LNCAP (cell line): ENCODE data around the gene MYL2.

Experiments used
- TF ChIP-seq, protein P1 (sequence below): fragments of 450-650 bp; IDR thresholded peaks from 2 replicates; pipeline ENCODE4 v1.5.1; 2017; ENCODE audit warnings: mild to moderate bottlenecking

MYL2 gene

DNA sequence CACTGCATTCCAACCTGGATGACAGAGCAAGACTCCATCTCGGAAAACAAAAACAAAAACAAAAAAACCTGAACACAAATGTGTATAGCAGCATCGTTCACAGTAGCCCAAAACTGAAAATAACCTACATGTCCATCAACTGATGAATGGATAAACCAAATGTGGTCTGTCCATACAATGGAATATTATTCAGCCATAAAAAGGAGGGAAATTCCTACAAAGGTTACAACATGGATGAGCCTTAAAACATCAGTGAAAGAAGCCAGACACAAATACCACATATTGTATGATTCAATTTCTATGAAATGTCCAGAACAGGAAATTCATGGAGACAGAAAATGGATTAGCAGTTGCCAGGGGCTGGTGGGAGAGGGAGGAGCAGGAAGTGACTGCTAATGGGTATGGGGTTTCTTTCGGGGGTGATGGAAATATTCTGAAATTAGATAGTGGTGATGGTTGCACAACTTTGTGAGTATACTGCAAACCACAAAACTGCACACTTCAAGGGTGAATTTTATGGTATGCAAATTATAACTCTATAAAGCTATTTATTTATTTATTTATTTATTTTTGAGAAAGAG, 4.0 kb downstream of the MYL2 start:
- TF ChIP-seq, protein P1, sequence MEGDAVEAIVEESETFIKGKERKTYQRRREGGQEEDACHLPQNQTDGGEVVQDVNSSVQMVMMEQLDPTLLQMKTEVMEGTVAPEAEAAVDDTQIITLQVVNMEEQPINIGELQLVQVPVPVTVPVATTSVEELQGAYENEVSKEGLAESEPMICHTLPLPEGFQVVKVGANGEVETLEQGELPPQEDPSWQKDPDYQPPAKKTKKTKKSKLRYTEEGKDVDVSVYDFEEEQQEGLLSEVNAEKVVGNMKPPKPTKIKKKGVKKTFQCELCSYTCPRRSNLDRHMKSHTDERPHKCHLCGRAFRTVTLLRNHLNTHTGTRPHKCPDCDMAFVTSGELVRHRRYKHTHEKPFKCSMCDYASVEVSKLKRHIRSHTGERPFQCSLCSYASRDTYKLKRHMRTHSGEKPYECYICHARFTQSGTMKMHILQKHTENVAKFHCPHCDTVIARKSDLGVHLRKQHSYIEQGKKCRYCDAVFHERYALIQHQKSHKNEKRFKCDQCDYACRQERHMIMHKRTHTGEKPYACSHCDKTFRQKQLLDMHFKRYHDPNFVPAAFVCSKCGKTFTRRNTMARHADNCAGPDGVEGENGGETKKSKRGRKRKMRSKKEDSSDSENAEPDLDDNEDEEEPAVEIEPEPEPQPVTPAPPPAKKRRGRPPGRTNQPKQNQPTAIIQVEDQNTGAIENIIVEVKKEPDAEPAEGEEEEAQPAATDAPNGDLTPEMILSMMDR: no peak

DNA sequence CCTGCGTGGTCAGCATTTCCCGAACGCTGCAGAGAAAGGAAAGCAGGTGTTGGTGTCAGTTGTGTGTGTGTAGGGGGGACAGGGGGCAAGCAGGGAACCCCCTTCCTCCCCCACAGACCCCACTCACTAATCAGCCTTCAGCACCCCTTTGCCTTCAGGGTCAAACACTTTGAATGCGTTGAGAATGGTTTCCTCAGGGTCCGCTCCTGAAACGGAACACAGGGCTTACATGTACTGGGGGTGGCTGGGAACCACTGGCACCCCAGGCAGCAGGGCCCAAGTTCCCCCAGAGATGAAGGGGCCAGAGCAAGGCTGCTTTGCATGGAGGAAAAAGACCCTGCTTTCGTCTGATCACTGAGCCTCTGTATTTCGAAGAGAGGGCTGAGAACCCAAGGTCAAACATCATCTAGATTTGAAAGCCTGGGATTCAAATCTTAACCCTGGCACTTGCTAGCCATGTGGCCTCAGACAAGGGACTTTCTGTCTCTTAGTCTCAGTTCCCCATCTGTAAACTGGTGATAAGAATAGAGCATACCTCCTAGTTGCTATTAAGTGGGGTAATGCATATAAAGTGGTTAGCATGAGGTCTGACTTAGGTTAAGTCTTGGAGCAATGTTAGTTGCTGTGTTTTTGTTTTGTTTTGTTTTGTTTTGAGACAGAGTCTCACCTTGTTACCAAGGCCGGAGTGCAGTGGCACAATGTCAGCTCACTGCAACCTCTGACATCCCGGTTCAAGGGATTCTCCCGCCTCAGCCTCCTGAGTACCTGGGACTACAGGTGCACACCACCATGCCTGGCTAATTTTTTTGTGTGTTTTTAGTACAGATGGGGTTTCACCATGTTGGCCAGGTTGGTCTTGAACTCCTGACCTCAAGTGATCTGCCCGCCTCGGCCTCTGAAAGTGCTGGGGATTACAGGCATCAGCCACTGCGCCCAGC, 7.0 kb downstream of the MYL2 start:
- TF ChIP-seq, protein P1: no peak

DNA sequence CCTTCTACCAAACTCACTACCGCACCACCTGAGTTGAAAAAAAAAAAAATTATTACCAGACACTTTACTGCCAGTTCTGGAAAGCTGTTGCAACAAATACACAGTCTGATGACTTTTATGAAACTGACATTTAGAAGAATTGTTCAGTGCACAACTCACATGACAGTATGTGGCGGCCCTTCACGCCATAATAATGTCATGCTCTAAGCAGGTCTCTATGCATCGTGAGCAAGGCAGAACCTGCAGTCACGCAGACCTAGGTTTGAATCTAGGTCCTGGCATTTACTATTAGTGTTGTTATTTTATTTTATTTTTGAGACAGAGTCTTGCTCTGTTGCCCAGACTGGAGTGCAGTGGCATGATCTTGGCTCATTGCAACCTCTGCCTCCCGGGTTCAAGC, 8.1 kb downstream of the MYL2 start:
- TF ChIP-seq, protein P1: no peak

DNA sequence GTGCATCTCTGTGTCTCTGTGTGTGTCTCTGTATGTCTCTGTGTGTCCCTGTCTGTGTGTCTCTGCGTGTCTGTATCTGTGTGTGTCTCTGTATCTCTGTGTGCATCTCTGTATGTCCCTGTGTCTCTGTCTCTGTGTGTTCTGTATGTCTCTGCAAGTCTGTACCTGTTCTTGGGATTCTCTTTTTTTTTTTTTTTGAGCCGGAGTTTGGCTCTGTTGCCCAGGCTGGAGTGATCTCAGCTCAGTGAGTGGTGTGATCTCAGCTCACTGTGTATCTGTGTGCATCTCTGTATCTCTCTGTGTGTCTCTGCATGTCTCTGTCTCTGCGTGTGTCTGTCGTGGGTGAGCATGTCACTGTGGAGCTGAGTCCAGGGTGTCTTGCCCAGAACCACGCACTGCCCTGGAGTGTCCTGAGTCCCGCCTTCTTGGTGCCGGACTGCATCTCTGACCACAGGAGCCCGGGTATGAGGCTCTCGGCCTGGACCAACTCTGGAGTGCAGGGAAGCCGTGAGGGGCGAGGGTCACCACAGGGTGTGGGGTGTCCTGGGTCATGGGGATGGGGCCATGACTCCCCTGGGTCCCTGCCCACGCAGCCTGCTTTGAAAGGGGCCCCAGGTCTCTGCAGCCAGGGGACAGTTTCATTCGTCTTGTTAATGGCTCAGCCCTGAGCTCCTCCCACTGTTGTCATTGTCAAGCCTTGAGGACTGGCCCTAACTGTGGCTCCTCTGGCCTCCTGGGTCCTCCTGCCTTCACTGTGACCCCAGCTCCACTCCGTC, 11.8 kb downstream of the MYL2 start:
- TF ChIP-seq, protein P1: no peak

DNA sequence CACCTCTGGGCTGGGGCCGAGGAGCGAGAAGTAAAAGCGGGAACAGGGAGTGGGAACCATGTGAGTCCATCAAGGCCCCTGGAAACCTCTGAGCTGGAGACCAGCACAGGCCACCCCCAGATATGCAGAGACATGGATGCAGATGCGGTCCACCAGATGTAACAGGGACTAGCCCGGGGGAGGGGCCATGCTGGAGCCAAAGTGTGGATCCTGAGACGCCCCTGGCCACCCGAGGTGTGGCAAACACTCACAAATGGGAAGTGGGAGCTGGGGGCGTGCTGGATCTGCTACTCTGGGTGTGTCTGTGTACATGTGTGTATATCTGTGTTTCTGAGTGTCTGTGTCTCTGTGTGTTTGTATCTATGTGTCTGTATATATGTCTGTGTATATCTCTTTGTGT, 12.8 kb downstream of the MYL2 start:
- TF ChIP-seq, protein P1: no peak

DNA sequence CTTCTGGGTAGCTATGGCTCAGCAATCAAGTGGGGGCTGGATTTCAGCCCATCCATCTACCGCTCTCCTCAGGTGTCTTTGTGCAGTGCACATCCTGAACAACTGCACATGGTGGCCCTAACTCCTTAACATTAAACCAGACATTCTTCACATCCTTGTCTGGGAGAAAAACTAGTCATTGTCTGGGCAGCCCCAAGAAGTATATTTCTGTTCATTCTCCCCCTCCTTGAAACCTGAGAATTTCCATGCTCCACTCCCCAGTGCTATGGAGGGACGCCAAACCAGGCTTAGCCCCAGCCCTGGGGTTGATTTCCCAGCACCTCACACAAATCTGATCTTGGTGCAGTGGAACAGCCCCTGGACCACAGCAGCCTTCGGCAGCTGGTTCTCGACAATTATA, 13.4 kb downstream of the MYL2 start:
- TF ChIP-seq, protein P1: no peak

DNA sequence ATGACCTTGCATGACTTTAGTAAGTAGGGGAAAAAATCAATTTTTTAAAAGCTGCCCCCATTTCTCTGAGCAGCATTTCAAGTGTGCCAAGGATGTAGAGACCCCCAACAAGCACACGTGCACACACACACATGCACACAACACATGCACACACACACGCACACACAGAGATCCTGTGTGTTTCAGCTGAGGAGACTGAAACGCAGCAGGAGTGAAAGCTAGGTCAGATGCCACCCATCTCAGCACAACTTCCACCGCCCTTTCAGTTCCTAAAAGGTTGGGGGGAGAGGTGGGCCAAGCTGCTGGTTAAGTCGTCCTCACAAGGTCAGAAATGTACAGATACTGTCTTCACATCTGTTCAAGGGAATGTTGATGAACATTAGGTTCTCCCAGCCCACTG, 13.9 kb downstream of the MYL2 start:
- TF ChIP-seq, protein P1: no peak
